Left lung (tissue), 10 donors: Measurements from ENCODE around the gene GSPT1. TPM values are rescaled to one million over a fixed set of nuclear protein-coding genes. Genes with fewer than 3 reads are reported as not detected.
"Not testable (repeated sequence)": the region's sequence is repeated elsewhere in the genome, so short reads cannot be mapped to it uniquely, and the experiment has no call there.

ENCODE experiments used
- ATAC-seq: fragments of 200-7000 bp; cut with Tn5 transposase; one replicate; pipeline ENCODE4 v1.9.1; 2020; ENCODE audit warnings: moderate library complexity
- DNase-seq, 4 donors: peaks; one replicate each; pipeline ENCODE4 v3.0.0-alpha.2; 2013 to 2020
- H3K27ac ChIP-seq, 2 donors: fragments of 200-600 bp; sonication (generic) in 1 of 2; one replicate each; pipeline versions ENCODE4 v1.5.0 to v1.8.0; 2020 to 2021
- H3K27me3 ChIP-seq, 2 donors: fragments of 200-600 bp; sonication (generic) in 1 of 2; one replicate each; pipeline versions ENCODE4 v1.5.0 to v1.8.0; 2020 to 2021
- H3K36me3 ChIP-seq, 2 donors: fragments of 200-600 bp; sonication (generic) in 1 of 2; one replicate each; pipeline versions ENCODE4 v1.5.0 to v1.8.0; 2020 to 2021
- H3K4me1 ChIP-seq, 2 donors: fragments of 200-600 bp; one replicate each; pipeline ENCODE4 v1.8.0; 2021
- H3K4me3 ChIP-seq, 2 donors: fragments of 200-600 bp; sonication (generic) in 1 of 2; one replicate each; pipeline versions ENCODE4 v1.5.0 to v1.8.0; 2020 to 2021; ENCODE audit warnings: mild to moderate bottlenecking in 1 of 2
- H3K9me3 ChIP-seq, 2 donors: fragments of 200-600 bp; sonication (generic) in 1 of 2; one replicate each; pipeline versions ENCODE4 v1.5.0 to v1.8.0; 2020 to 2021
- CTCF ChIP-seq, 2 donors: fragments of 200-600 bp; sonication (generic) in 1 of 2; IDR thresholded peaks; one replicate each; pipeline versions ENCODE4 v1.5.0 to v1.8.0; 2021; ENCODE audit warnings: antibody characterized with exemption in 2 of 2
- intact Hi-C, 2 donors: fragments of 100-400 bp; cut with DNase I; formaldehyde crosslinking; loops; one replicate each; pipeline versions ENCODE4 v1.11.2 to v1.14.2; 2022
- polyA plus RNA-seq, 6 donors: library from polyadenylated mRNA; unstranded; fragments of 120-200 nt; gene quantifications; one replicate each; pipeline ENCODE4 v1.2.1, GENCODE V29; 2013; ENCODE audit not compliant: insufficient read length in 6 of 6
- total RNA-seq, 2 donors: library from RNA; stranded (reverse); fragmentation: NEBNext Ultra II Directional; extraction: Animal tissue kit (Norgen Biotek cat#: 25700); gene quantifications; one replicate each; pipeline ENCODE4 v1.2.1, GENCODE V29; 2021
- donor health status: DM: no; HTN: yes; CAD: no.
- donor health status: DM: no; HTN: no; CAD: no.

Gene GSPT1
- total and polyA plus RNA-seq, 8 donors = 93.5 to 140 (median 107) TPM

DNA sequence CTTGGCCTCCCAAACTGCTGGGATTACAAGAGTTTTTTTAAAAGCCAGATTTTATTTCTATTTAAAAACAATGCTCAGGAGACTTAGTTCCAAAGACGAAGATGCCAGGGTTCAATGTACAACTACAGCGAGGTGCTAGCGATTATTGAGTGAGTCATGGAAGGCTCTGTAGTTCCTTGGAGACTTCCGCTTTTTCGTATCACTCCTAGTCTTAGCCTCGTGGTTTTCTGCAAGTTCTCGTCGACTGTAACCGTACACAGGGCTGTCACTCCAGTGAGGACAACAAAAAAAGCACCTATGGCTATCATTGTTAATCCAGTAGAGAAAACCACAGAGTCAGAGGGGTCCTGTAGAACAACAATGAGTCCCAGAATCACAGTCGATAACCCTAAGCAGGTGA, 96.0 kb downstream of the GSPT1 start:
- Histone ChIP-seq H3K4me1 (peaks cover under 1 to 36% of the 10 kb centered on the region in 2 donors), H3K27ac (no peak overlapping the region), H3K9me3 (no peaks in the 10 kb centered on the region), H3K4me3 (no peak overlapping the region), H3K36me3 (no peaks in the 10 kb centered on the region), H3K27me3 (no peaks in the 10 kb centered on the region)
- ATAC-seq (peak; percentile 30), DNase-seq (no peak)
- intact Hi-C loops = loop anchor here in 1 of 2 donors (10.0 kb wide), 1 partner anchor 425 kb away; no protein-coding TSS in a partner anchor
- no peak for TF ChIP-seq CTCF (IDR thresholded peaks at IDR 0.05)

GRCh38 chr16:11818970-11819369, 96.8 kb downstream of the GSPT1 start:
- not testable (repeated sequence) for H3K4me3 ChIP-seq, H3K9me3 ChIP-seq, ATAC-seq, DNase-seq, H3K27ac ChIP-seq, H3K36me3 ChIP-seq, H3K27me3 ChIP-seq
- intact Hi-C loops = loop anchor here in 1 of 2 donors (10.0 kb wide), 1 partner anchor 424 kb away; no protein-coding TSS in a partner anchor
- H3K4me1 ChIP-seq = peaks cover 0 to 36% of the 10 kb centered on the region in 2 donors

Other genes starting within 250 kb of the GSPT1 start
- gene SNN, start 247.5 kb downstream of the GSPT1 start, total RNA-seq = 10 to 100 TPM; 21.1 to 21.4 TPM
- 10 to 100 TPM; 23.7 to 42.5 (median 33.9) TPM for gene SNN, start 247.5 kb downstream of the GSPT1 start, polyA plus RNA-seq
- 10 to 100 TPM; 71.2 to 76.8 TPM for gene TXNDC11, start 173.1 kb downstream of the GSPT1 start, total RNA-seq
- gene TXNDC11, start 173.1 kb downstream of the GSPT1 start, polyA plus RNA-seq = 10 to 100 TPM; 33.9 to 41.7 (median 36.6) TPM
- gene ZC3H7A, start 118.7 kb downstream of the GSPT1 start, total RNA-seq = 10 to 100 TPM; 48.3 to 48.9 TPM
- 100 to 1,000 TPM; 104 to 139 (median 109) TPM for gene ZC3H7A, start 118.7 kb downstream of the GSPT1 start, polyA plus RNA-seq
- 100 to 1,000 TPM in 1 of 2 donors, 10 to 100 TPM in 1; 88.3 to 102 TPM for gene RSL1D1, start 64.4 kb downstream of the GSPT1 start, total RNA-seq
- gene RSL1D1, start 64.4 kb downstream of the GSPT1 start, polyA plus RNA-seq = 100 to 1,000 TPM; 236 to 274 (median 242) TPM
- gene NPIPB2, start 26.1 kb upstream of the GSPT1 start, total RNA-seq = 10 to 100 TPM in 1 of 2 donors, 1 to 10 TPM in 1; 6.1 to 10.2 TPM
- gene NPIPB2, start 26.1 kb upstream of the GSPT1 start, polyA plus RNA-seq = 10 to 100 TPM in 2 of 6 donors, 1 to 10 TPM in 4; 7.3 to 14.6 (median 8.8) TPM
- gene TNFRSF17, start 49.3 kb upstream of the GSPT1 start, total RNA-seq = 1 to 10 TPM; 1.2 TPM
- under 1 TPM in 2 of 6 donors, not detected in 4; 0.24 to 0.54 TPM for gene TNFRSF17, start 49.3 kb upstream of the GSPT1 start, polyA plus RNA-seq
- 10 to 100 TPM; 33.2 to 41.0 TPM for gene SNX29, start 60.8 kb upstream of the GSPT1 start, total RNA-seq
- 10 to 100 TPM; 11.8 to 14.3 (median 13.0) TPM for gene SNX29, start 60.8 kb upstream of the GSPT1 start, polyA plus RNA-seq